Panc1 (cell line): ENCODE data around the gene DENND4C. TPM values are rescaled to one million over a fixed set of nuclear protein-coding genes. Genes with fewer than 3 reads are reported as not detected.

ENCODE experiments used
- ATAC-seq: fragments of 200-7000 bp; cut with Tn5 transposase; 2 replicates; pipeline ENCODE4 v1.9.1; 2020; ENCODE audit warnings: mild to moderate bottlenecking, moderate library complexity
- BruUV-seq: library from RNA; stranded (reverse); fragments of 400-500 nt; replicated peaks from 2 replicates; lab custom pipeline; 2021; lab: Mats Ljungman, UMichigan
- CTCF ChIA-PET: fragments of 300-600 bp; sonication (Branson Sonifier 250); formaldehyde crosslinking; loops from one replicate; lab custom pipeline; 2022; ENCODE audit warnings: antibody characterized with exemption; lab: Charles Lee
- POLR2A ChIA-PET: fragments of 300-600 bp; sonication (Branson Sonifier 250); formaldehyde crosslinking; loops from one replicate; lab custom pipeline; 2022; ENCODE audit warnings: antibody characterized with exemption; lab: Charles Lee
- DNase-seq: peaks from one replicate; pipeline ENCODE4 v3.0.0-alpha.2; 2010; ENCODE audit warnings: low read depth, low spot score
- H3K27ac ChIP-seq: 2 replicates; pipeline ENCODE4 v1.5.1; 2011; ENCODE audit warnings: mild to moderate bottlenecking, low read length, inconsistent platforms
- H3K27me3 ChIP-seq: fragments of 200-500 bp; sonication (Bioruptor generic); 2 replicates; pipeline ENCODE4 v1.6.0; 2014; ENCODE audit warnings: low read length, inconsistent platforms; ENCODE audit not compliant: control insufficient read depth, insufficient read depth
- H3K36me3 ChIP-seq: fragments of 200-500 bp; sonication (Bioruptor generic); 2 replicates; pipeline ENCODE4 v1.5.1; 2014; ENCODE audit warnings: inconsistent platforms, mild to moderate bottlenecking, low read length, moderate library complexity; ENCODE audit not compliant: control insufficient read depth, insufficient read depth
- H3K4me1 ChIP-seq: 2 replicates; pipeline ENCODE4 v1.5.1; 2011; ENCODE audit warnings: inconsistent platforms, mild to moderate bottlenecking, low read length, moderate library complexity; ENCODE audit not compliant: control insufficient read depth, insufficient read depth
- H3K4me3 ChIP-seq, 2 experiments: 2 replicates each; pipeline ENCODE4 v1.5.1; 2011 to 2012; ENCODE audit warnings: low read depth in 2 of 2, low read length in 2 of 2, mild to moderate bottlenecking in 2 of 2, inconsistent platforms in 1 of 2, moderate library complexity in 1 of 2
- H3K9me3 ChIP-seq: fragments of 200-500 bp; sonication (Bioruptor generic); 2 replicates; pipeline ENCODE4 v1.5.1; 2014; ENCODE audit warnings: low read depth, mild to moderate bottlenecking, inconsistent platforms, low read length, moderate library complexity; ENCODE audit not compliant: control insufficient read depth, insufficient read depth
- CTCF ChIP-seq: fragments of 450-650 bp; IDR thresholded peaks from 2 replicates; pipeline ENCODE4 v1.5.1; 2017; ENCODE audit warnings: mild to moderate bottlenecking
- POLR2AphosphoS5 ChIP-seq: IDR thresholded peaks from 2 replicates; pipeline ENCODE4 v1.6.1; 2012; ENCODE audit warnings: mild to moderate bottlenecking, low read depth, low read length, moderate library complexity
- REST ChIP-seq, 2 experiments: IDR thresholded peaks; 2 replicates each; pipeline ENCODE4 v1.6.1; 2011 to 2012; ENCODE audit warnings: low read depth in 2 of 2, control low read depth in 1 of 2, low read length in 1 of 2, mild to moderate bottlenecking in 1 of 2, moderate library complexity in 1 of 2; ENCODE audit not compliant: insufficient read depth in 1 of 2
- SIN3A ChIP-seq: IDR thresholded peaks from 2 replicates; pipeline ENCODE4 v1.6.1; 2012; ENCODE audit warnings: low read depth, mild to moderate bottlenecking, low read length, moderate library complexity, borderline replicate concordance; ENCODE audit not compliant: insufficient read depth
- TCF7L2 ChIP-seq: IDR thresholded peaks from 2 replicates; pipeline ENCODE4 v1.6.1; 2011; ENCODE audit warnings: mild to moderate bottlenecking, low read depth, low read length, inconsistent platforms
- in situ Hi-C: cut with HindIII; loops from 2 replicates; pipeline ENCODE4 v1.10.0; 2016; ENCODE audit warnings: low sequenced_read_pairs, low pct_unique_long_range_greater_than_20kb
- intact Hi-C: fragments of 100-400 bp; cut with micrococcal nuclease; formaldehyde crosslinking; loops from one replicate; pipeline ENCODE4 v1.10.0; 2022; ENCODE audit not compliant: unreplicated experiment
- total RNA-seq: library from RNA; stranded (reverse); gene quantifications from one replicate; pipeline ENCODE4 v1.2.1, GENCODE V29; 2021; ENCODE audit not compliant: unreplicated experiment

The DENND4C gene
- total RNA-seq, 1 experiment from 2014 or later: 10.5 TPM

- CTCF ChIA-PET: no interaction called here
- TF ChIP-seq REST (IDR thresholded peaks at IDR 0.05; ENCODE audit: insufficient read depth in 1 of 2, low read depth in 2 of 2, low read length in 1 of 2) (no peak), POLR2AphosphoS5 (no peak), CTCF (no peak), TCF7L2 (no peak), SIN3A (no peak)
- DNase-seq (no peak), ATAC-seq (no peak)
- in situ Hi-C loops (no loop called here), intact Hi-C loops (no loop called here)
- Histone ChIP-seq H3K4me3 (no peak overlapping the region), H3K27me3 (no peaks in the 10 kb centered on the region), H3K4me1 (no peaks in the 10 kb centered on the region), H3K27ac (no peak overlapping the region), H3K9me3 (no peaks in the 10 kb centered on the region), H3K36me3 (no peaks in the 10 kb centered on the region)
- POLR2A ChIA-PET: no interaction called here
- no TSS peak for BruUV-seq
Measured at GRCh38 chr9:19284729-19285128, 54.2 kb downstream of the DENND4C start.

- ChIA-PET POLR2A (no interaction called here), CTCF (no interaction called here)
- H3K27ac ChIP-seq: no peak overlapping the region
- no peak overlapping the region for H3K4me3 ChIP-seq
- in situ Hi-C loops: no loop called here
- H3K9me3 ChIP-seq: no peaks in the 10 kb centered on the region
- no peaks in the 10 kb centered on the region; the same call in 1 of the 2 replicates for H3K36me3 ChIP-seq
- no peak for ATAC-seq
- DNase-seq: no peak
- no peaks in the 10 kb centered on the region for H3K4me1 ChIP-seq
- no peak for TF ChIP-seq SIN3A
- no peak for TF ChIP-seq TCF7L2
- TF ChIP-seq CTCF: no peak
- no peak for TF ChIP-seq POLR2AphosphoS5
- no peak for TF ChIP-seq REST (IDR thresholded peaks at IDR 0.05; ENCODE audit: insufficient read depth in 1 of 2, low read depth in 2 of 2, low read length in 1 of 2)
- intact Hi-C loops: no loop called here
- H3K27me3 ChIP-seq: no peaks in the 10 kb centered on the region
- BruUV-seq: no TSS peak
Measured at GRCh38 chr9:19286634-19287188, 56.2 kb downstream of the DENND4C start.
